Measurements from ENCODE around the gene PLGLB1. TPM values are rescaled to one million over a fixed set of nuclear protein-coding genes. Genes with fewer than 3 reads are reported as not detected.
"Not testable (repeated sequence)": the region's sequence is repeated elsewhere in the genome, so short reads cannot be mapped to it uniquely, and the experiment has no call there.

Gene PLGLB1
- 1 to 10 TPM; 2.3 to 10.0 (median 5.0) TPM for total RNA-seq

DNA sequence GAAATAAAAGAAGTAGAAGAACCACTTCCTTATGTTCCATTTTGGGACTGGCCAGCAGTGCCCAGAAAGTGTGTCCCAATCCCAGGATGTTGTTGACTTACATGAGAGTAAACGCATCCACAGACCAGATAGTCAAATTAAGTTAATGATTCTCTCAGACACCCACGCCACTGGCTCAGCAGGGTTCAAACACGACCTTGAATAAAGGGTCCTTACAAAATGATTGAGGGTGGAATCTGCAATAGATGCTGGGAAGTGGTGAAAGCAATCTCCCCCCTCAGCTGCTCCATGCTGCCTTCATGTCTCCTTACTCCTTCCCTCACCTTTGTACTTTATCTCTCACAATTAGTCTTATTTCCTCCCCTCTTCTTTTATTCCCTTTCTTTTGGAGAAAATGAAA is at the start of gene PLGLB1:
PLGLB1 (minus strand) TSS at position 101 of the 400 bp plus-strand sequence; CDS start at position 40, 61 bp downstream.
- intact Hi-C loops (cut with DNase I); H3K9me3 ChIP-seq; H3K27ac ChIP-seq; H3K4me1 ChIP-seq; H3K36me3 ChIP-seq; H3K4me3 ChIP-seq (replicated peaks in 1 of 3); H3K27me3 ChIP-seq; DNase-seq: not testable (repeated sequence)
- WGBS, 2 donors: no CpG with 5 or more reads among the region's 3 CpGs

DNA sequence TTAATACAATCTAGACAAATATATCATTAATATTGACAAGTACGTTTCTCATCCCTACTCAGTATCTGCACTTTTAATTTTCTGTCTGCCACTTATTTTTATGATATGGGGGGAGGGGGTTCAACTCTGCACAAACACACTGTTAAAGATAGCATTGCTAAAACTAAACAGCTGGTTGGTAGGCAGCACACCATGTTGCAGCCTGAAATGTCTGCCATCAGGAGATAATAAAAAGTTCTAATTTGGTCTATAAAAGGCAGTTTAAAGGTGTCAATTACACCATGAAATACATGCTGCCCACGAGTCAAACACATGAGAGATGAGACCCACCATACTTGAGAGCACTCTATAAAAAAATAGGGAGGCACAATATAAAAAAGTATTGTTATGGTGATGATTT is 42.7 kb upstream of the PLGLB1 start:
- DNase-seq; H3K4me3 ChIP-seq (replicated peaks in 1 of 3); H3K9me3 ChIP-seq; intact Hi-C loops (cut with DNase I); H3K27ac ChIP-seq; H3K27me3 ChIP-seq; H3K36me3 ChIP-seq; H3K4me1 ChIP-seq: not testable (repeated sequence)
- 100% methylated on average over 1 of the region's 2 CpGs; no CpG with 5 or more reads in 1 of the 2 donors for WGBS, 2 donors

DNA sequence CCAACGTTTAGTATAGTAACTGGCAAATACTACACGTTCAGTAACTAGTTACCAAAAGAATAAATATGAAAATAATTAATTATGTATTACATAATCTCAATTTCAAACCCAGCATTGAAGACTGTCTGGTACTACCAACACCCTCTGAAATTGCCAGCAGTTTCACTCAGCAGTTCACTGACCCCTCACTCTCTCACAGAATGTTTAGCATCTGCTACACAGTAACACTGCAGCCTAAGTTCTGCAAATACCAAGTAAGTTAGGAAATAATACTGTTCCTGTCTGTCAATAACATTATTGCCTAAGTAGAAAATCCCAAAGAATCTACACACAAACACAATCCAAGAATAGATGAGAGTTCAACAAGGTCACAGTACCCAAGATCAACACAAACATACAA is 41.8 kb upstream of the PLGLB1 start:
- H3K4me1 ChIP-seq; H3K4me3 ChIP-seq (replicated peaks in 1 of 3); H3K27me3 ChIP-seq; H3K27ac ChIP-seq; H3K9me3 ChIP-seq; H3K36me3 ChIP-seq; intact Hi-C loops (cut with DNase I); DNase-seq: not testable (repeated sequence)
- WGBS, 2 donors: no CpG with 5 or more reads among the region's 2 CpGs

DNA sequence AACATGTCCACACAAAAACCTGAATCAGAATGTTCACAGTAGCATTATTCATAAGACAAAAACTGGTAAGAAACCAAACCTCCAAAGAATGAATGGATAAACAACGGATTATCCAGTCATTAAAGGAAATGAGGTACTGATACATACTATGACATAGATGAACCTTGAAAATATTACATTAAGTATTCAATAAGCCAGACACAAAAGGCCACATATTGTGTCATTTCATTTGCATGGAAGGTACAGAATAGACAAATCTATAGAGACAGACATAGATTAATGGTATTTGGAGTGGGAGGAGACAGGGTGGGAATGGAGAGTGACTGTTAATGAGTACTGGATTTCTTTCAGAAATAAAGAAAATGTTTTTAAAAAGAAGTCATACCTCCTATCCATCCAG is 39.9 kb upstream of the PLGLB1 start:
- H3K9me3 ChIP-seq; intact Hi-C loops (cut with DNase I); H3K27ac ChIP-seq; DNase-seq; H3K36me3 ChIP-seq; H3K4me3 ChIP-seq (replicated peaks in 1 of 3); H3K27me3 ChIP-seq; H3K4me1 ChIP-seq: not testable (repeated sequence)
- no CpG with 5 or more reads among the region's 1 CpG for WGBS, 2 donors

DNA sequence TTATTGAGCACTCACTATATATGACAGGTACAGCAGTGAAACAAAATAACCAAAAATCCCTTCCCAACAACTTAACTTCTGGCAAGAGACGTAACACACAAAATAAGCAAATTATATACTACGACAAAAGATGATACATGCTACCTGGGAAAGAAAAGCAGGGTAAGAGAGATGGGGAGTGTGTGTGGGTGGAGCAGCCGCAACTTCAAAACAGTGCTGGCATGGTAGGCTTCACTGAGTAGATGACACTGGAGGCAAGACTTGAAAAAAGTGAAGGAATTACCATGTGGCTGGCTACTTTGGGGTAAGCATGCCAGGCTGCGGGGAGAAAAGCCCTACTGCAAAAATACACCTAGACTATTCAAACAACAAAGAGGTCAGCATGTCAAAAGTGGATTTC is 36.0 kb upstream of the PLGLB1 start:
- H3K27ac ChIP-seq; H3K4me3 ChIP-seq (replicated peaks in 1 of 3); intact Hi-C loops (cut with DNase I); H3K27me3 ChIP-seq; H3K4me1 ChIP-seq; H3K9me3 ChIP-seq; H3K36me3 ChIP-seq; DNase-seq: not testable (repeated sequence)
- WGBS, 2 donors: 97 to 99% methylated on average over 3 of the region's 4 CpGs

DNA sequence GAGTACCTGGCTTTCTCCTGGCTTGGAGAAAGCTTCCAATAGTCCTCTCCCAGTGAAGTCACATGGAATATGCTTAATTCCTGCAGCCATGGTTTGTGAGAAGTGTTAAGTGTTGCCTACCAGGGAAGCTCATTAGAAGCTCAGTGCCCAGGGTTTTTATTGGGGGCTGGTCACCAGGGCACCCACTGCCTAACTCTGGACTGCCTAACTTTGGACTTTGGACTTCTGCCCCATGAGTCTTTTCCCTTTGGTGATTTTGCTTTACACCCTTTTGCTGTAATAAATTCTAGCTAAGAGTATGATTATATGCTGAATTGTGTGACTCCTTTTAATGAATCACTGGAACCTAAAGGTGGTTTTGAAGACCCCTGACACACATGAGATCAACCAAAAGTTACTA is 35.2 kb upstream of the PLGLB1 start:
- H3K4me1 ChIP-seq; H3K27ac ChIP-seq; H3K4me3 ChIP-seq (replicated peaks in 1 of 3); H3K9me3 ChIP-seq; H3K27me3 ChIP-seq; DNase-seq; intact Hi-C loops (cut with DNase I); H3K36me3 ChIP-seq: not testable (repeated sequence)

DNA sequence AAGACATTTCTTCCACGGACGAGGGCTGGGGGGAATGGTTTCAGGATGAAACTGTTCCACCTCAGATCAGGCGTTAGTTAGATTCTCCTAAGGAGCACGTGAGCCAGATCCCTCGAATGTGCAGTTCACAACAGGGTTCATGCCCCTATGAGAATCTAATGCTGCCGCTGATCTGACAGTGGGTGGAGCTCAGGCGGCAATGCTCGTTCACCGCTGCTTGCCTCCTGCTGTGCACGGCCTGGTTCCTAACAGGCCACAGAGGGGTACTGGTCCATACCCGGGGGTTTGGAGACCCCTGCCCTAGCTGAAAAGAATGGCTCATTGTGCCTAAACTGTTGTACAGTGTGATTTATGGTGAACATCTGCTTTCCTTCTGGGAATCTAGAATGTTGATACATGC is 34.8 kb upstream of the PLGLB1 start:
- WGBS, 2 donors: no CpG with 5 or more reads among the region's 11 CpGs
- H3K4me1 ChIP-seq; H3K27ac ChIP-seq; H3K36me3 ChIP-seq; H3K27me3 ChIP-seq; H3K4me3 ChIP-seq (replicated peaks in 1 of 3); H3K9me3 ChIP-seq; DNase-seq; intact Hi-C loops (cut with DNase I): not testable (repeated sequence)

DNA sequence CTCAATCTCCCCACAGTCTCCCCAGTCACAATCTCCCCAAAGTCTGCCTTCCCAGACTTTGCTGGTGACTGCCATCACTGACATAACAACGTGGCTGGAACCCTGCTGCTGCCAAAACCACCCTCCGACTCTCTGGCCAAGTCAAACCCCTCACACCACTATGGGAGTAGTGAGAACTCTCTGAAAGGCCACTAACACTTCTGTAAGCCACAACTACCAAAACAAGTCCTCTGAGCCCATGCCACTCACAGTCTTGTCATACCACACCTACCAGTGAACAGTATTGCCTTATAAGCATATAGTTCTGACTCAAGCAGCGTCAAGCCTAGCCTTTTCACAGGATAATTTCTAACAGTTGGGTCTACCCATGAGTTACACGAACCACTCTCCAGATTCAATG is 32.7 kb upstream of the PLGLB1 start:
- WGBS, 2 donors: no CpG with 5 or more reads among the region's 4 CpGs
- H3K4me3 ChIP-seq (replicated peaks in 1 of 3): not testable (repeated sequence)

DNA sequence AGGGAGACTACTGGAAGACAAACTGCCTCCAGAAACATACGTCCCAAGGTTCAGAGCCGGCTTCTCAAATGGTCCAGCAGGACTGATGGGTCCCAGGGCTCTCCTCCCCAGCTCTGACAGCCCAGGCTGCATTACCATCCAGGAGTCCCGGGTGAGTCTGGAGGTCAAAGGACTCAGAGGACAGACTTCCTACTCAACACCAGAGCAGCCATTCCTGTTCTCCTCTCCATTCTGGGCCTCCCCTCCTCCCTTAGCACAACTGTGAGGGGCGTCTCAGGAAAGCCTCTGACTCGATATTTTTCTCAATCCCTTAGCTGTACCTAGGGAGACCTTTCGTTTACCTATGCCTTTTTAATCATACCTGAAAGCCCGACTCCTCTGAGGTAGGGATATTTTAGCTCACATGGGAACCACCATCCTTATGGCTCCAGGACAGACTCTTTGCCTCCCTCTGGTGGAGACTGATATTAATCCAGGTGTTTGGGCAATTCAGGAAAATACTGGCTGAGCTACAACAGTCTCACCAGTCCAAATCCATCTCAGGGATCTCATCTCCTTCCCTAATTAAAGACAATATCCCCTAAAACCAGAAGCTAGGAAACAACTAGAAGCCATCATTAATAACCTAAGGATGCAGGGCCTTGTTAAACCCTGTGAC is 19.8 kb upstream of the PLGLB1 start:
- intact Hi-C loops (cut with DNase I); H3K4me3 ChIP-seq (replicated peaks in 1 of 3); H3K27ac ChIP-seq; H3K9me3 ChIP-seq; H3K27me3 ChIP-seq; H3K36me3 ChIP-seq; H3K4me1 ChIP-seq: not testable (repeated sequence)
- peak; percentile 2 to 10 for DNase-seq
- no CpG with 5 or more reads among the region's 7 CpGs for WGBS, 2 donors
- TF ChIP-seq, protein P1, sequence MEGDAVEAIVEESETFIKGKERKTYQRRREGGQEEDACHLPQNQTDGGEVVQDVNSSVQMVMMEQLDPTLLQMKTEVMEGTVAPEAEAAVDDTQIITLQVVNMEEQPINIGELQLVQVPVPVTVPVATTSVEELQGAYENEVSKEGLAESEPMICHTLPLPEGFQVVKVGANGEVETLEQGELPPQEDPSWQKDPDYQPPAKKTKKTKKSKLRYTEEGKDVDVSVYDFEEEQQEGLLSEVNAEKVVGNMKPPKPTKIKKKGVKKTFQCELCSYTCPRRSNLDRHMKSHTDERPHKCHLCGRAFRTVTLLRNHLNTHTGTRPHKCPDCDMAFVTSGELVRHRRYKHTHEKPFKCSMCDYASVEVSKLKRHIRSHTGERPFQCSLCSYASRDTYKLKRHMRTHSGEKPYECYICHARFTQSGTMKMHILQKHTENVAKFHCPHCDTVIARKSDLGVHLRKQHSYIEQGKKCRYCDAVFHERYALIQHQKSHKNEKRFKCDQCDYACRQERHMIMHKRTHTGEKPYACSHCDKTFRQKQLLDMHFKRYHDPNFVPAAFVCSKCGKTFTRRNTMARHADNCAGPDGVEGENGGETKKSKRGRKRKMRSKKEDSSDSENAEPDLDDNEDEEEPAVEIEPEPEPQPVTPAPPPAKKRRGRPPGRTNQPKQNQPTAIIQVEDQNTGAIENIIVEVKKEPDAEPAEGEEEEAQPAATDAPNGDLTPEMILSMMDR (IDR thresholded peaks at IDR 0.05): peak in 1 of 6 experiments; percentile 50

More for the DNA sequence above, 32.7 kb upstream of the PLGLB1 start:
- H3K4me1 ChIP-seq; H3K9me3 ChIP-seq; H3K27me3 ChIP-seq; intact Hi-C loops (cut with DNase I); DNase-seq; H3K36me3 ChIP-seq; H3K27ac ChIP-seq: not testable (repeated sequence)

DNA sequence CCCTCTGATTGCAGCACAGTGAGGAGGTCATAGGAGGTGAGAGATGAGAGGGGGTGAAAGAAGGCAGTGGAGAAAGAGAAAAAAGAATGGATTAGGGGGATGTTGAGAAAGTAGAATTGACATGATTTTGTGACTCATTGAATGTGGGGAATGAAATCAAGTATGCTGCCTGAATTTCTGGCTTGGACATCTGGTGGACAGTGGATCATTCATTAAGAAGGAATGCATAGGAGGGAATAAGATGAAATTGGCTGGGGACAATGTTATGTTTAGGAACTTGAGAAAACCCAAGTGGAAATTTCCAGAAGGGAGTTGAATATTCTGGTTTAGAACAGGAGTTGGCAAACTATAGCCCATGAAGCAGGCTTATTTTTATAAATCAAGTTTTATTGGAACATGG is 7.0 kb upstream of the PLGLB1 start:
- intact Hi-C loops (cut with DNase I); H3K9me3 ChIP-seq; DNase-seq; H3K36me3 ChIP-seq; H3K27me3 ChIP-seq; H3K4me3 ChIP-seq (replicated peaks in 1 of 3); H3K4me1 ChIP-seq; H3K27ac ChIP-seq: not testable (repeated sequence)

DNA sequence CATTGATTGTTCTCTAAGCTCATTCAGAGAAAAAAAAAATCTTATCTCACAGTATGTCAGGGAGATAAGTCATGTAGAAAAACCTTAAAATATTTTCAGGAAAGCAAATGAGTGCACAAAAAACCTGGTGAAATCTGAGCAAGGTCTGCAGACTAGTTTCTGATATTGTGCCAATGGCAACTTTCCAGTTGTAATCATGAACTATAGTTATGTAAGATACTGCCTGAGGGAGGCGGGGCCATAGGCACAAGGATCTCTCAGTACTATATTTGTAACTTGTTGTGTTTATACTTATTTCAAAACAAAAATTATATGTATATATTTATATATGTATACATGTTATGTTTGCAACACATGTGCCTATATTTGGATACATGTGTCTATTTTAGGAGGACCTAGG is 5.2 kb upstream of the PLGLB1 start:
- no CpG with 5 or more reads among the region's 1 CpG for WGBS, 2 donors
- DNase-seq: not testable (repeated sequence)

DNA sequence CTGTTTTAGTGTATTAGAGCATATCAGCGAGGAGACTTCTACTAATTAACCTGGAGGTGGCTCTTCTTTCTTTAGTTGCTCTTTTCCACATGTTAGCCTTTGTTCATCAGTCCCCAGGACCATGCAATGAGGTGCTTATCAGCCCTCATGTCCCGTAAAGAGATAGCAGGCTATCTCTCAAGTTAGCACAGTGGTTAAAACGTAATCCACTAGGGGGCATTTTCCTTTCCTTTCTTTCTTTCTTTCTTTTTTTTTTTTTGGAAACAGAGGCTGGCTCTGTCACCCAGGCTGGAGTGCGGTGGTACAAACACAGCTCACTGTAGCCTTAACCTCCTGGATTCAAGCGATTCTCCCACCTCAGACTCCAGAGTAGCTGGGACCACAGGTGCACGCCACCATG is 4.3 kb upstream of the PLGLB1 start:
- DNase-seq; intact Hi-C loops (cut with DNase I): not testable (repeated sequence)

More for the DNA sequence above, 5.2 kb upstream of the PLGLB1 start:
- H3K9me3 ChIP-seq; intact Hi-C loops (cut with DNase I); H3K36me3 ChIP-seq; H3K4me3 ChIP-seq (replicated peaks in 1 of 3); H3K27ac ChIP-seq; H3K27me3 ChIP-seq; H3K4me1 ChIP-seq: not testable (repeated sequence)

More for the DNA sequence above, 4.3 kb upstream of the PLGLB1 start:
- H3K4me3 ChIP-seq (replicated peaks in 1 of 3); H3K27ac ChIP-seq; H3K36me3 ChIP-seq; H3K9me3 ChIP-seq; H3K4me1 ChIP-seq; H3K27me3 ChIP-seq: not testable (repeated sequence)
- 61 to 70% methylated on average over 1 to 3 of the region's 6 CpGs for WGBS, 2 donors

All from thyroid gland (tissue), 4 donors.